Measurements from ENCODE around the gene RASA3. TPM values are rescaled to one million over a fixed set of nuclear protein-coding genes. Genes with fewer than 3 reads are reported as not detected.

RASA3 gene
- total and polyA plus RNA-seq, 2 of the 8 experiments (the other 6 are each of a cell fraction or from before 2014, with no cell fraction given), result 7.5 to 21.9 TPM

DNA sequence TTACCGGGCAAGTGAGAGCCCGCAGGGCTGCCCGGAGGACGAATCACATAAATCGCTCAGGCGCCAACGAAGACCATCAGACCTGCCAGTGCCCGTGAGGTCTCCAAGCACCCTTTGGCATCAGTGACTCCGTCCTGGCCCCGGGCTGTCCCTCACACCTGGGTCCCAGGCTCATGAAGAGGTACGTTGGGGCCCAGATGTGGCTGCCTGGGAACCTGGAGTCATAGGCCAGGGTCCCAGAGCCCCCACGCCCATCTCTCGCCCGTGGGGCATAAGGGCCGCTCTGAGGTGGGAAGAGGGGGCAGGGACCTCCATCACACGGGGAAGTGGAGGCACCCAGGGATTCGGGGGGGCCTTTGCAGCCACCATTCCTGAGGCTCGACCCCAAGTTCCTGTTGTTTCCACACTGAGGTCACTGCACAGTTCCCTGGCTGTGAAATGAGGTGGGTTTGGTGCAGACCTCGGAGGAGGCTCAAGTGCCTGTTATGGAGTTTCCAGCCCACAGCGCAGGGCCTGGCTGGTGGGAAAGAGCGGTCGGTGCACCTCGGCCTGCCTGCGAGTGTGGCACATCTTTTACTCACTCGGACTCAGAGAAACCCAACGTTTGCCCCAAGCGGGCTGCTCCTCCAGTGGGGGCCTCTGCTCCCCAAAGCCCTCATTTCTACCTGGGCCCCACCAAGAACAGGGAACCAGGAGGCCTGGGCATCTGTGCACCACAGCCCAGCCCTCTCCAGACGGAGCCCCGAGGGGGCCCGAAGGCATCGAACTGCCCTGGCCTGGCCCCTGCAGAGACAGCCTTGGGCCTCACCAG lies 122.6 kb downstream of the RASA3 start (continued):
- TF ChIP-seq SAP30 (IDR thresholded peaks at IDR 0.05; ENCODE audit: insufficient read depth, insufficient replicate concordance, low read length) (no peak), BACH1 (IDR thresholded peaks at IDR 0.05; ENCODE audit: low read length) (no peak), SIN3A (conservative IDR thresholded peaks at IDR 0.05 in 1 of 2, IDR thresholded peaks at IDR 0.05 in 1 of 2; ENCODE audit: low read depth in 1 of 2, low read length in 2 of 2) (no peak), CBX5 (IDR thresholded peaks at IDR 0.05; ENCODE audit: low read depth, low read length) (no peak)
- TF ChIP-seq, protein P1, sequence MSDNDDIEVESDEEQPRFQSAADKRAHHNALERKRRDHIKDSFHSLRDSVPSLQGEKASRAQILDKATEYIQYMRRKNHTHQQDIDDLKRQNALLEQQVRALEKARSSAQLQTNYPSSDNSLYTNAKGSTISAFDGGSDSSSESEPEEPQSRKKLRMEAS (IDR thresholded peaks at IDR 0.05), result no peak
